ENCODE measurements around the gene IRS4. TPM values are rescaled to one million over a fixed set of nuclear protein-coding genes. Genes with fewer than 3 reads are reported as not detected.

Gene IRS4
- total and polyA plus RNA-seq, 2 of the 8 experiments (the other 6 are each of a cell fraction or from before 2014, with no cell fraction given), result 3.8 to 14.1 TPM

DNA sequence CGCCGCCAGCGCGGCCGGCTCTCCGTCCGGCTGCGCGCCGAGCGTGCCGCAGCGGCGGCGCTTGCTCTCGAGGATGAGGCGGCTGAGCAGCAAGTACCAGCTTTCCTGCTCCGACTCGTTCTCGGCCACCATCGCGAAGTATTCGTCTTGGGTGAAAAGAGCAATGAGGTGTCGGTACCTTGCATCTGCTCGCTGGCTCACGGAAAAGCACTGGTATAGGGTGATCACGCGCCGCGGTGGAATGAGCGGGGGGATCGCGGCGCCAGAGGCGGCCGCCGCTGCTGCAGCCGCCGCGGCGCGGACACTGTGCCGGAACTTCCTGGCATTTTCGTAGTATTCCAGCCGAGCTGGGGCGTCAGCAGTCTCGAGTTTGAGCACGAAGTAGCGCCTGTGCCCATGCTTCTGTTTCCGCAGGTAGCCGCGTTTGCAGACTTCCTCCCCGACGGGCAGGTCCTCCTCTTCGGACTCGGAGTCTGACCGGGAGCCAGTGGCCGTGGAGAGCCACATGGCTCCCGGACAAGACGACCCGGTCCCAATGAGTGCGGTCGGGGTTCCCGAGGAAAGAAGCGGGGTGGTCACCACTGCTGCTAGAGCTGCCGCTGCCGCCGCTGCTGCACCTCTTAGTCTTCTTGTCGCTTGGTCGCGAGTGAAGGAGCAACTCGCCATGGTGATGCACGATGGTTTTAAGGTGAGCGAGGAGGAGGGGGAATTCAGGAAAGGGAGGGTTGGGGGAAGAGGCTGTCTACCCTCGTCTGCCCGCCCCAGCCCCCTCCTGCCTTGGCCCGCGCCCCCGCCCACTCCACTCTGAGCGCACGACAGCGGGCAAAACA is 469 bp downstream of the IRS4 start (continued):
- TF ChIP-seq, protein P1, sequence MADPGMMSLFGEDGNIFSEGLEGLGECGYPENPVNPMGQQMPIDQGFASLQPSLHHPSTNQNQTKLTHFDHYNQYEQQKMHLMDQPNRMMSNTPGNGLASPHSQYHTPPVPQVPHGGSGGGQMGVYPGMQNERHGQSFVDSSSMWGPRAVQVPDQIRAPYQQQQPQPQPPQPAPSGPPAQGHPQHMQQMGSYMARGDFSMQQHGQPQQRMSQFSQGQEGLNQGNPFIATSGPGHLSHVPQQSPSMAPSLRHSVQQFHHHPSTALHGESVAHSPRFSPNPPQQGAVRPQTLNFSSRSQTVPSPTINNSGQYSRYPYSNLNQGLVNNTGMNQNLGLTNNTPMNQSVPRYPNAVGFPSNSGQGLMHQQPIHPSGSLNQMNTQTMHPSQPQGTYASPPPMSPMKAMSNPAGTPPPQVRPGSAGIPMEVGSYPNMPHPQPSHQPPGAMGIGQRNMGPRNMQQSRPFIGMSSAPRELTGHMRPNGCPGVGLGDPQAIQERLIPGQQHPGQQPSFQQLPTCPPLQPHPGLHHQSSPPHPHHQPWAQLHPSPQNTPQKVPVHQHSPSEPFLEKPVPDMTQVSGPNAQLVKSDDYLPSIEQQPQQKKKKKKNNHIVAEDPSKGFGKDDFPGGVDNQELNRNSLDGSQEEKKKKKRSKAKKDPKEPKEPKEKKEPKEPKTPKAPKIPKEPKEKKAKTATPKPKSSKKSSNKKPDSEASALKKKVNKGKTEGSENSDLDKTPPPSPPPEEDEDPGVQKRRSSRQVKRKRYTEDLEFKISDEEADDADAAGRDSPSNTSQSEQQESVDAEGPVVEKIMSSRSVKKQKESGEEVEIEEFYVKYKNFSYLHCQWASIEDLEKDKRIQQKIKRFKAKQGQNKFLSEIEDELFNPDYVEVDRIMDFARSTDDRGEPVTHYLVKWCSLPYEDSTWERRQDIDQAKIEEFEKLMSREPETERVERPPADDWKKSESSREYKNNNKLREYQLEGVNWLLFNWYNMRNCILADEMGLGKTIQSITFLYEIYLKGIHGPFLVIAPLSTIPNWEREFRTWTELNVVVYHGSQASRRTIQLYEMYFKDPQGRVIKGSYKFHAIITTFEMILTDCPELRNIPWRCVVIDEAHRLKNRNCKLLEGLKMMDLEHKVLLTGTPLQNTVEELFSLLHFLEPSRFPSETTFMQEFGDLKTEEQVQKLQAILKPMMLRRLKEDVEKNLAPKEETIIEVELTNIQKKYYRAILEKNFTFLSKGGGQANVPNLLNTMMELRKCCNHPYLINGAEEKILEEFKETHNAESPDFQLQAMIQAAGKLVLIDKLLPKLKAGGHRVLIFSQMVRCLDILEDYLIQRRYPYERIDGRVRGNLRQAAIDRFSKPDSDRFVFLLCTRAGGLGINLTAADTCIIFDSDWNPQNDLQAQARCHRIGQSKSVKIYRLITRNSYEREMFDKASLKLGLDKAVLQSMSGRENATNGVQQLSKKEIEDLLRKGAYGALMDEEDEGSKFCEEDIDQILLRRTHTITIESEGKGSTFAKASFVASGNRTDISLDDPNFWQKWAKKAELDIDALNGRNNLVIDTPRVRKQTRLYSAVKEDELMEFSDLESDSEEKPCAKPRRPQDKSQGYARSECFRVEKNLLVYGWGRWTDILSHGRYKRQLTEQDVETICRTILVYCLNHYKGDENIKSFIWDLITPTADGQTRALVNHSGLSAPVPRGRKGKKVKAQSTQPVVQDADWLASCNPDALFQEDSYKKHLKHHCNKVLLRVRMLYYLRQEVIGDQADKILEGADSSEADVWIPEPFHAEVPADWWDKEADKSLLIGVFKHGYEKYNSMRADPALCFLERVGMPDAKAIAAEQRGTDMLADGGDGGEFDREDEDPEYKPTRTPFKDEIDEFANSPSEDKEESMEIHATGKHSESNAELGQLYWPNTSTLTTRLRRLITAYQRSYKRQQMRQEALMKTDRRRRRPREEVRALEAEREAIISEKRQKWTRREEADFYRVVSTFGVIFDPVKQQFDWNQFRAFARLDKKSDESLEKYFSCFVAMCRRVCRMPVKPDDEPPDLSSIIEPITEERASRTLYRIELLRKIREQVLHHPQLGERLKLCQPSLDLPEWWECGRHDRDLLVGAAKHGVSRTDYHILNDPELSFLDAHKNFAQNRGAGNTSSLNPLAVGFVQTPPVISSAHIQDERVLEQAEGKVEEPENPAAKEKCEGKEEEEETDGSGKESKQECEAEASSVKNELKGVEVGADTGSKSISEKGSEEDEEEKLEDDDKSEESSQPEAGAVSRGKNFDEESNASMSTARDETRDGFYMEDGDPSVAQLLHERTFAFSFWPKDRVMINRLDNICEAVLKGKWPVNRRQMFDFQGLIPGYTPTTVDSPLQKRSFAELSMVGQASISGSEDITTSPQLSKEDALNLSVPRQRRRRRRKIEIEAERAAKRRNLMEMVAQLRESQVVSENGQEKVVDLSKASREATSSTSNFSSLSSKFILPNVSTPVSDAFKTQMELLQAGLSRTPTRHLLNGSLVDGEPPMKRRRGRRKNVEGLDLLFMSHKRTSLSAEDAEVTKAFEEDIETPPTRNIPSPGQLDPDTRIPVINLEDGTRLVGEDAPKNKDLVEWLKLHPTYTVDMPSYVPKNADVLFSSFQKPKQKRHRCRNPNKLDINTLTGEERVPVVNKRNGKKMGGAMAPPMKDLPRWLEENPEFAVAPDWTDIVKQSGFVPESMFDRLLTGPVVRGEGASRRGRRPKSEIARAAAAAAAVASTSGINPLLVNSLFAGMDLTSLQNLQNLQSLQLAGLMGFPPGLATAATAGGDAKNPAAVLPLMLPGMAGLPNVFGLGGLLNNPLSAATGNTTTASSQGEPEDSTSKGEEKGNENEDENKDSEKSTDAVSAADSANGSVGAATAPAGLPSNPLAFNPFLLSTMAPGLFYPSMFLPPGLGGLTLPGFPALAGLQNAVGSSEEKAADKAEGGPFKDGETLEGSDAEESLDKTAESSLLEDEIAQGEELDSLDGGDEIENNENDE (IDR thresholded peaks at IDR 0.05; ENCODE audit: insufficient replicate concordance, low read length), result no peak
- TF ChIP-seq TAF1 (IDR thresholded peaks at IDR 0.05; ENCODE audit: low read depth, low read length), result no peak
- TF ChIP-seq RFX5 (IDR thresholded peaks at IDR 0.05; ENCODE audit: borderline replicate concordance, low read depth, low read length), result no peak
- TF ChIP-seq EZH2 (IDR thresholded peaks at IDR 0.05; ENCODE audit: low read depth, low read length, severe bottlenecking), result no peak
- no peak for TF ChIP-seq RXRA (IDR thresholded peaks at IDR 0.05; ENCODE audit: insufficient read depth, low read depth, low read length)
- no peak for TF ChIP-seq TAF7 (optimal IDR thresholded peaks at IDR 0.05; ENCODE audit: borderline replicate concordance, low read depth, low read length)
- TF ChIP-seq CHD2 (IDR thresholded peaks at IDR 0.05; ENCODE audit: low read length), result no peak
- no peak for TF ChIP-seq KDM5A (IDR thresholded peaks at IDR 0.05; ENCODE audit: low read length)
- TF ChIP-seq SAP30 (IDR thresholded peaks at IDR 0.05; ENCODE audit: insufficient read depth, insufficient replicate concordance, low read length), result no peak
- peak; percentile 54 for TF ChIP-seq KDM4A (IDR thresholded peaks at IDR 0.05; ENCODE audit: low read depth, low read length, severe bottlenecking)

All from H1 (cell line).